Uterus (tissue), 2 donors: ENCODE data around the gene DNAJC18.

Experiments used
- POLR2A ChIP-seq, 2 donors: fragments of 450-650 bp; IDR thresholded peaks; one replicate each; pipeline ENCODE4 v1.6.1; 2016; ENCODE audit warnings: antibody characterized with exemption in 2 of 2, mild to moderate bottlenecking in 1 of 2, moderate library complexity in 1 of 2
- TF ChIP-seq, protein P1 (sequence below), 4 experiments: fragments of 200-600 bp in 2 of 4; fragments of 450-650 bp in 2 of 4; sonication (generic) in 2 of 4; IDR thresholded peaks; one replicate each; pipeline ENCODE4 v1.5.1; 2016 to 2019; ENCODE audit warnings: antibody characterized with exemption in 4 of 4, mild to moderate bottlenecking in 2 of 4, moderate library complexity in 1 of 4

DNA sequence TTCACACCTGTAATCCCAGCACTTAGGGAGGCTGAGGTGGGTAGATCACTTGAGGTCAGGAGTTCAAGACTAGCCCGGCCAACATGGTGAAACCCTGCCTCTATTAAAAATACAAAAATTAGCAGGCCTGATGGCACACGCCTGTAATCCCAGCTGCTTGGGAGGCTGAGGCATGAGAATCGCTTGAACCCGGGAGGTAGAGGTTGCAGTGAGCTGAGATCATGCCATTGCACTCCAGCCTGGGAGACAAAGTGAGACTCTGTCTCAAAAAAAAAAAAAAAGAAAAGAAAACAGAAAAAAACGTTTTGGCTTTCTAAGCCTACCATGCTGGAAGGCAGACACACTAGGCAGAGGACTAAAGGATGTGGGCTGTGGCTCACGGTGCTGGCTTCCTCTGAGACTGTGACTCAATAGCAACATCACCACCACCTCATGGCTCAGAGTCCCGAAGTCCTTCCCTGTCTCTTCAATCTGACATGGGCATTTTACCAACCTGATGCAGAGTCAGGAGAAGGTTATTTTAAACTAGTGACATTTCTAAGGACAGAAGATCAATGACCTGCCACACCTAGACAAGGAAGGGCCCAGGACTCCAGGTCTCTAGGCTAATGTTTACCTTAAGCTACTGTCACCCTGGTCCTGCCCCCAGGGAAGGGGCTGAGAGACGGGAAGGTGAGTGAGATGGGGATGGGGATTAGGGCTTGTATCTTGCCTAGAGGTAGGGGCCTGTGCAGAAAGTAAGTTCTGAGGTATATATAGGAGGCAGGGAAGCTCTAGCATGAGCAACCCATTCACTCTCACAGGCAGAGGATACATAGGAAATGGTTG lies 19.5 kb upstream of the DNAJC18 start:
- TF ChIP-seq, protein P1, sequence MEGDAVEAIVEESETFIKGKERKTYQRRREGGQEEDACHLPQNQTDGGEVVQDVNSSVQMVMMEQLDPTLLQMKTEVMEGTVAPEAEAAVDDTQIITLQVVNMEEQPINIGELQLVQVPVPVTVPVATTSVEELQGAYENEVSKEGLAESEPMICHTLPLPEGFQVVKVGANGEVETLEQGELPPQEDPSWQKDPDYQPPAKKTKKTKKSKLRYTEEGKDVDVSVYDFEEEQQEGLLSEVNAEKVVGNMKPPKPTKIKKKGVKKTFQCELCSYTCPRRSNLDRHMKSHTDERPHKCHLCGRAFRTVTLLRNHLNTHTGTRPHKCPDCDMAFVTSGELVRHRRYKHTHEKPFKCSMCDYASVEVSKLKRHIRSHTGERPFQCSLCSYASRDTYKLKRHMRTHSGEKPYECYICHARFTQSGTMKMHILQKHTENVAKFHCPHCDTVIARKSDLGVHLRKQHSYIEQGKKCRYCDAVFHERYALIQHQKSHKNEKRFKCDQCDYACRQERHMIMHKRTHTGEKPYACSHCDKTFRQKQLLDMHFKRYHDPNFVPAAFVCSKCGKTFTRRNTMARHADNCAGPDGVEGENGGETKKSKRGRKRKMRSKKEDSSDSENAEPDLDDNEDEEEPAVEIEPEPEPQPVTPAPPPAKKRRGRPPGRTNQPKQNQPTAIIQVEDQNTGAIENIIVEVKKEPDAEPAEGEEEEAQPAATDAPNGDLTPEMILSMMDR (IDR thresholded peaks at IDR 0.05) = no peak
- no peak for TF ChIP-seq POLR2A (IDR thresholded peaks at IDR 0.05)
